Keratinocyte (primary cell): ENCODE results near the gene MTR.

Source experiments
- CTCF ChIP-seq, 3 experiments: IDR thresholded peaks in 1 of 3; conservative IDR thresholded peaks in 1 of 3; optimal IDR thresholded peaks in 1 of 3; 2 replicates in 2 of 3; 3 replicates in 1 of 3; pipeline versions ENCODE3 to v1.5.1; 2011; ENCODE audit warnings: low read length in 3 of 3, mild to moderate bottlenecking in 3 of 3, moderate library complexity in 2 of 3, control low read depth in 1 of 3, inconsistent platforms in 1 of 3; ENCODE audit not compliant: insufficient read depth in 2 of 3; ENCODE audit errors: extremely low read depth in 1 of 3
- EZH2 ChIP-seq: IDR thresholded peaks from one replicate; pipeline ENCODE4 v1.6.1; 2012; ENCODE audit warnings: inconsistent platforms, mild to moderate bottlenecking, low read length, moderate library complexity

DNA sequence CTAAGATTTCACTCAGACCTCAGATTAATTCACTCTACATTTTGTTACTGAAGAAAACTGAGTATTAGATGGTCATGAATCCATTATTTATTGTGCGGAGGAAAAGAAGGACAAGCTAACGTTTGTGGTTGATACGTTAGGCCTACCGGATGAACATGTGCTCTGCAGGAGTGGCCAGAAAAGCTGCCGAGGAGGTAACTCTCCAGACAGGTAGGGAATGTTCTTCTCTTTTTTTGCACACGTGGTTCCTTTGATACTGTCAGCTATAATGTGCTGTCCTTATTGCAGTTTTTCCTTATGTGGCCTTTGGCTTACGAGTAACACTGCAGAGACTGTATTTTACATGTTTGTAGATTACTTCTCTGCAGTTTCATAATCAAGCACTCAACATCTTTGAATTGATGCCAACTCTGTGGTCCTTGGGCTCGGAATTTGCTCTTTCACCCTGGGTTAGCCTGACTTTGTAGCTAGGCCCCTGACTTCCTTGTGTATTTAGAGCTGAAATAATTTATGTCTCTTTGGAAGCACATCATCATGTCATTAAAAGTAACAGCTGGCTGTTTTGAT is 13.6 kb downstream of the MTR start:
- TF ChIP-seq CTCF (optimal IDR thresholded peaks at IDR 0.05 in 1 of 3, IDR thresholded peaks at IDR 0.05 in 1 of 3, conservative IDR thresholded peaks at IDR 0.05 in 1 of 3; ENCODE audit: extremely low read depth in 1 of 3, insufficient read depth in 2 of 3, low read length in 3 of 3) = no peak
- no peak for TF ChIP-seq EZH2
